Colon (tissue), 2 donors: ENCODE results near the gene SLITRK5.

ENCODE experiments used
- FAIRE-seq: peaks from 2 replicates; lab custom pipeline; 2012; peaks lifted over from hg19 to GRCh38; lab: Jason Lieb, UNC
- donor health status: control.
- donor health status: control.

SLITRK5 gene

GRCh38 chr13:87709947-87710346 lies 38.8 kb downstream of the SLITRK5 start:
- no peak for FAIRE-seq

- no peak for FAIRE-seq
Observed at GRCh38 chr13:87712012-87712411, 40.8 kb downstream of the SLITRK5 start.
